Midbrain (tissue), 1 donor: ENCODE results near the gene MCCC2.
"Not testable (repeated sequence)": the region's sequence is repeated elsewhere in the genome, so short reads cannot be mapped to it uniquely, and the experiment has no call there.

Experiments
- DNase-seq: peaks from one replicate; lab custom pipeline; 2025; lab: John Stamatoyannopoulos, UW

Gene MCCC2

DNA sequence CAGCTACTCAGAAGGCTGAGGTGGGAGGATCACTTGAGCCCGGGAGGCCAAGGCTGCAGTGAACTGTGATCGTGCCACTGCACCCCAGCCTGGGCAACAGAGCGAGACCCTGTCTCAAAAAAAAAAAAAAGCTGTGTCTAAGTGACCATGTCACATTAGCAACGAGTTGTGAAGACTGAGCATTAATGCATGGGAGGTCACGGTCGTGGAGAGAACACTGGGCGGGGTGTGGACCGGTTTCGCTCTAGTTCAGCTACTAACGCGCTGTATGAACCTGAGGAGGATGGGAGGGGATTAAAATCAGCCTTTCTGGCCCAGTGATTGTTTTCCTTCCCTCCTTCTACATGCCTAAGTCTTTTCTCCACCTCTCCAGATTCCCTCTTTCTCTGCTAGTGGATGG lies 75.2 kb downstream of the MCCC2 start:
- no peak for DNase-seq

DNA sequence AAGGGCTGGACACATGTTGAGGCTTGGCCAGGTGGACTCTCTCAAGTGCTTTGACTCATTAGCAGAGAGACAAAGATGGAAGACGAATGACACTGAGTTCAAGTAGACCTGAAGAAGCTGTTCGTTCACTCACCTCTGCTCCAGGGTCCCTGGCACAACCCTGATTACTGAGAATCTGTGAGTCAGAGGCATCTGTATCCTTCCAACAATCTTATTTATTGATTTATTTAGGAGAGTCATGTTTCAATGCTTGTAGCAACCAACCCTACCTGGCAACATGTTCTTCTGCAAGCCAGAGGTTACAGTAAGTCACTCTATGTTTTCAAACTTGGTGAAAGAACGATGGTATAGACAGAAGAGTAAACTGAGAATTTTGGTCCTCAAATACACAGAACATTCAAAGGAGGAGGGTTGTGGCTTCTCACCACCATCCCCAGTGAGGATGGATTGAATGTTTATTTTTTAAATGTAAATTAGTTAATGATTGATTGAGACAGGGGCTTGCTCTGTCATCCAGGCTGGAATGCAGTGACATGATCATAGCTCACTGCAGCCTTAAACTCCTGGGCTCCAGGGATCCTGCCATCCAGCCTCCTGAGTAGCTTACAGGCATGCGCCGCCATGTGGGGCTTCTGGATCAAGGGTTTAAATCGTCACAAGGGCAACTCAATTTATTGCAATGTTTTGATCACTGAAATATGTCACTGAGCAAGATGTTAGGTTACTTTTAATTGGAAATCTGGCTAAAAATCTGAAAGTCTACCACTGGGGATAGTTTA lies 76.2 kb downstream of the MCCC2 start:
- DNase-seq = no peak

- DNase-seq = not testable (repeated sequence)
Observed at GRCh38 chr5:71664615-71665014, 77.5 kb downstream of the MCCC2 start.

DNA sequence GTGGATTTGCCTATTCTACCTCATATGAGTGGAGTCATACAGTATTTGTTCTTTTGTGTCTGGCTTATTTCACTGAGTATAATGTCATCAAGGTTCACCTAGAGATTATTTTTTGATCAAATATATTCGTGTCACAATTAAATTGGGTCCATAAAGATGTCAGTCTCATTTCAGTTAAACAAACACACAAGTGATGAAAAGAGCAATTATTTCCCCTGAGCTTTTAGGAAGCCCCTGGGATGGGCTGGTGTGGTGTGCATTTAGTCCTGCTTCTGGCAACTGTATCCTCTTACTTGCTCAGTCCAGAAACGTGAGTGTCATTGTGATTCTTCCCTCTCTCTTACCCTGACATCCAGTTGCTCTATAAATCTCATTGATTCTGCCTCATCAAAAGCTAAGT lies 79.2 kb downstream of the MCCC2 start:
- no peak for DNase-seq

GRCh38 chr5:71677977-71678376 lies 90.8 kb downstream of the MCCC2 start:
- no peak for DNase-seq

- no peak for DNase-seq
Observed at GRCh38 chr5:71679714-71680113, 92.6 kb downstream of the MCCC2 start.

DNA sequence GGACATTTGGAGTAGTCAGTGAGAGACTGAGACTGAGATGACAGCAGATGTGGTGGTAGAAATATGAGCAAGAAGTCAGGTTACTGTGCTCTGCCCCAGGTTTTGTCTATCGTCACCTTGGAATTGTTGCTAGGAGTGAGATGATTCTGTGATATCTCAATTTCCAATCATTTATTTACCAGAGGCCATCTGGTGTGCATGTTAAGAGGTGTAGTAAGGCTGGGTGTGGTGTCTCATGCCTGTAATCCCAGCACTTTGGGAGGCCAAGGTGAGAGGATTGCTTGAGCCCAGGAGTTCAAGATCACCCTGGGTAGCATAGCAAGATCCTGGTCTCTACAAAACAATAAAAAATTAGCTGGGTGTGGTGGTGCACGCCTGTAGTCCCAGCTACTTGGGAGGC lies 93.4 kb downstream of the MCCC2 start:
- no peak for DNase-seq

DNA sequence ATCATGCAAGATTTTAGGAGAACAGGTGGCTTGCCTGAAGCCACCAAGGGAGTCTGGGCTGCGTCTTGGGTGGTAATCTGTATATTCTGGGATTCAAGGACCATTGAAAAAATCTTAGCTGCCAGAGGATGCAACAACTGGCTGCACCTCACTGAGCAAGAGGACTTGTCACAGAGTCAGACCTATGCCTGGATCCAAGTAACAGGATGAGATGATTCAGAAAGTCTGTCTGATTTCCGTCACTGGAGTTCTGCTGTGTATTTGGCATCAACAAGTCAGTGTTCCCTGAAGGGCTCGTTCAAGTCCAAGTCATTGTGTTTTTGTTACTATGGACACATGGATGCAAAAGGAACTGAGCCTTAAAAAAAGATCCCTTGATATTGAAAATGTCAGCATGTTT lies 94.2 kb downstream of the MCCC2 start:
- DNase-seq = no peak

DNA sequence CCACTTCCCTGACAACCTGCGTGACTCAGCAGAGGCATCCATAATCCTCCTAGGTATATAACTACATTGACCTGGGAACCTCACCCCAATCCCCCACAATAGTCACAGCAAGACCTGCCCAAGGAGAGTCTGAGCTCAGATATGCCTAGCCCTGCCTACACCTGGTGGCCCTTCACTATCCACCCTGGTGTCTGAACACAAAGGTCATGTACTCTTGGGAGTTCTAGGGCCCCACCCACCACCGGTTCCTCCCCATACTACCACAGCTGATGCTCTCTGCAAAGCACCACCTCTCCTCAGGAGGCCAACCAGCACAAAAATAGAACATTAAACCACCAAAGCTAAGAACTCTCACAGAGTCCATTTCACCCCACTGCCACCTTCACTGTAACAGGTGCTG lies 97.2 kb downstream of the MCCC2 start:
- no peak for DNase-seq

GRCh38 chr5:71693828-71694427 lies 106.8 kb downstream of the MCCC2 start:
- DNase-seq = no peak

GRCh38 chr5:71695071-71695470 lies 107.9 kb downstream of the MCCC2 start:
- no peak for DNase-seq

DNA sequence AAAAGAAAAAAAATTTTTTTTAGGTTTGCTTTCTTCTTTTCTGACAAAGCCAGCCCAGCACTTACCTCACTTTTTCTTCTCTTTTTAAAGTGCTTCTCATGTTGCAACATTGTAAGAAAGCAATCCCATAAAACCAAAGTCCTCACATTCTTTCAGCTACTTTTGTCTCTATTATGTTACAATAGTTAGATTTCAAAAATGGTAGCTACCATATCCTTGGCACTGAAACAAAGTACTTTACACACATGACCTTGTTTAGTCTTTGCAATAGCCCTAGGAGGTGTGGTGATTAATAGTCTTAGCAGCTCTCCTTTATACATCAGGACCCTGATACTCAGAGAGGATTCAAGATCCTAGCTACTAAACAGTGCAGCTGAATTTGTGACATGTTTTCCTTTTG lies 108.5 kb downstream of the MCCC2 start:
- DNase-seq = no peak

GRCh38 chr5:71697967-71698366 lies 110.8 kb downstream of the MCCC2 start:
- no peak for DNase-seq

GRCh38 chr5:71699233-71699632 lies 112.1 kb downstream of the MCCC2 start:
- no peak for DNase-seq

DNA sequence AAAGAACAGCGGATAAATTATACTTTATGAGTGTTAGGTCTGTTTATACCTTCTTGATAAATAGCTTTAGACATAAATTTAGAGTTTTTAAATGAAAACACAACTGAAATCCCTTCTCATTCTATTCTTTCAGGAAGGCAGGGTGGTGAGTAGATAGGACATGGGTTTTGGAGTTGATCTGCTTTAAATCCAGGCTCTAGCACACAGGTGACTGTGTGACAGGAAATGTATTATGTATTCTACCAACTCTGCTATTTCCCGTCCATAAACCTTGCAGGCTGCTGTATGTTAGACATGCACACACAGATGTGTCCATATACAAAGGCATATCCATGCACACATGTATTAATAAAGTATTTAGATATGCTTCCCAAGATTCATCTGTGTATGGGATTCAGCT lies 112.6 kb downstream of the MCCC2 start:
- no peak for DNase-seq

DNA sequence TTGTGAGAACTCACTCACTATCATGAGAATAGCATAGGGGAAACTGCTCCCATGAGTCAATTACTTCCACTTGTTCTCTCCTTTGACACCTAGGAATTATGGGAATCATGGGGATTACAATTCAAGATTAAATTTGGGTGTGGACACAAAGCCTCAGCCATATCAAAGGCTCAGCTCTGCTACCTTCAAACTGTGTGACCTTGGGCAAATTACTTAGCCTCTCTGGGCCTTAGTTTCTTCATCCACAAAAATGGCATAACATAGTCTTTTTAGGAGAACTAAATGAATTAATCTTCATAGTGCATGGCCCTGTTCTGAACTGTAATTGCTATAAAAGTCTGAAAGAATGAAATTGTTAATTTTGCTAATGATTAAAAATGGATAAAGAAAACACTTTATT lies 113.7 kb downstream of the MCCC2 start:
- DNase-seq = no peak

DNA sequence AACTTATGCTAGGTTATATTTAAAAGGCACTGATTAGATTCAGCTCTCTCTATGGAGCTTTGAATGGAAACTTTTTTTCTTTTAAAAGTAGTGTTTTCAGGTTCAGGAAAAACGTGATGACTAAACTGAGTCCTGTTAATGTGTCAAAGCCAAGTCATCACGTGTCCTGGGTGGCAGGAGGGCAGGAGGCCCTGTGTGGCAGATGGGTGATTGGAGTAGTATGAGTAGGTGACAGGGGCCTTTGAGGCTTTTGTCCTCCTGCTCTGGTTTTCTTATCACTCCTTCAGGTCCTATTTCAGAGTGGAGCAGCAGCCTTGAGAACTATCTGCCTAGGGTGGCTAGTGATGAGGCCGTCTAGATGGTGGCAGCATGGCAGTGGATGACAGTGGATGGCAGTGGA lies 114.3 kb downstream of the MCCC2 start:
- DNase-seq = no peak

- DNase-seq = no peak
Observed at GRCh38 chr5:71703941-71704340, 116.8 kb downstream of the MCCC2 start.

GRCh38 chr5:71705421-71705820 lies 118.3 kb downstream of the MCCC2 start:
- no peak for DNase-seq

DNA sequence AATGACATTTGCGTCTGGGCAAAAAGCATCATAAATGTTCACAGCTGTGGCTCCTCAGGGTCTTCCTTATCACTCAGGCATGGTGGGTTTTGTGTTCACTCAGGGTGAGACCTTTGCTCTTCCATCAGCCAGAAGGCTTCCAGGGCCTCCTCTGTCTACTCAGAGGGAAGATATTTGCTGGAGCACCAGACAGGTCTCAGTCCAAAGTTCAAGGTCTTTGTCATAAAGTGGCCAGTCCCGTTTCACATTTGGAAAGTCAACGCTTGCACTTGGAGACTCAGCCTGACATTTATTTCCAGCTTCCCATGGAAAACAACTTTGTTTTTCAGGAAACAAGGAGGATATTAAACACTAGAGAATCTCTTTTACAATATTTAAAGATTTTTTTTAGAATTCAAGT lies 119.8 kb downstream of the MCCC2 start:
- no peak for DNase-seq
